HCT116 (cell line): ENCODE results near the gene F11. TPM values are rescaled to one million over a fixed set of nuclear protein-coding genes. Genes with fewer than 3 reads are reported as not detected.

ENCODE experiments used
- ATAC-seq: fragments of 200-7000 bp; cut with Tn5 transposase; 2 replicates; pipeline ENCODE4 v1.9.1; 2020; ENCODE audit warnings: mild to moderate bottlenecking, moderate library complexity
- BruUV-seq: library from RNA; stranded (reverse); fragments of 400-500 nt; replicated peaks from 2 replicates; lab custom pipeline; 2021; lab: Mats Ljungman, UMichigan
- CTCF ChIA-PET: fragments of 300-600 bp; sonication (Branson Sonifier 250); formaldehyde crosslinking; loops from one replicate; lab custom pipeline; 2021; ENCODE audit warnings: antibody characterized with exemption; lab: Charles Lee
- POLR2A ChIA-PET: fragments of 300-600, 350-600 bp; sonication (Branson Sonifier 250); formaldehyde crosslinking; loops from one replicate; lab custom pipeline; 2021; ENCODE audit warnings: antibody characterized with exemption; lab: Charles Lee
- RAD21 ChIA-PET, 2 experiments: fragments of 300-600 bp; sonication (Branson Sonifier 250); formaldehyde crosslinking; loops; one replicate each; lab custom pipeline; 2023; ENCODE audit warnings: low total read pairs in 2 of 2; ENCODE audit not compliant: uncharacterized antibody in 2 of 2, unreplicated experiment in 2 of 2, low non-redundant PET in 1 of 2; lab: Charles Lee
- DNase-seq: peaks from one replicate; pipeline ENCODE4 v3.0.0-alpha.2; 2010; ENCODE audit warnings: low read depth, low spot score
- H2AFZ ChIP-seq: fragments of 200-600 bp; shearing (Covaris generic), sonication (generic); 2 replicates; pipeline ENCODE4 v1.6.1; 2017; ENCODE audit warnings: low read depth, mixed run types, mixed read lengths, antibody characterized with exemption, low read length; ENCODE audit not compliant: poor library complexity, severe bottlenecking
- H3K27ac ChIP-seq: 2 replicates; pipeline ENCODE4 v1.5.1; 2012; ENCODE audit warnings: low read depth, low read length
- H3K27me3 ChIP-seq: fragments of 200-600 bp; sonication (generic); 2 replicates; pipeline ENCODE4 v1.6.1; 2016; ENCODE audit warnings: mixed run types, low read length, mixed read lengths; ENCODE audit not compliant: insufficient read depth
- H3K36me3 ChIP-seq, 2 experiments: fragments of 200-500 bp in 1 of 2; fragments of 200-600 bp in 1 of 2; sonication (Bioruptor generic) in 1 of 2; sonication (generic) in 1 of 2; 2 replicates each; pipeline versions ENCODE4 v1.5.1 to v1.6.1; 2014 to 2016; ENCODE audit warnings: low read length in 2 of 2, inconsistent platforms in 1 of 2, mixed read lengths in 1 of 2, mixed run types in 1 of 2; ENCODE audit not compliant: insufficient read depth in 2 of 2, control insufficient read depth in 1 of 2
- H3K4me1 ChIP-seq, 2 experiments: fragments of 200-600 bp in 1 of 2; sonication (generic) in 1 of 2; 2 replicates each; pipeline versions ENCODE4 v1.5.1 to v1.6.1; 2012 to 2017; ENCODE audit warnings: low read length in 2 of 2, inconsistent platforms in 1 of 2, mild to moderate bottlenecking in 1 of 2, mixed read lengths in 1 of 2, mixed run types in 1 of 2, moderate library complexity in 1 of 2; ENCODE audit not compliant: insufficient read depth in 2 of 2, control insufficient read depth in 1 of 2
- H3K4me2 ChIP-seq: fragments of 200-600 bp; sonication (generic); 2 replicates; pipeline ENCODE4 v1.6.1; 2017; ENCODE audit warnings: mixed run types, low read length, mixed read lengths
- H3K4me3 ChIP-seq, 2 experiments: fragments of 200-600 bp in 1 of 2; sonication (generic) in 1 of 2; replicated peaks in 1 of 2; 2 replicates each; pipeline ENCODE4 v1.5.1; 2011 to 2016; ENCODE audit warnings: low read length in 2 of 2, control low read depth in 1 of 2, low read depth in 1 of 2, mild to moderate bottlenecking in 1 of 2, mixed read lengths in 1 of 2, mixed run types in 1 of 2
- H3K79me2 ChIP-seq: fragments of 200-600 bp; sonication (generic); 2 replicates; pipeline ENCODE4 v1.6.1; 2017; ENCODE audit warnings: mild to moderate bottlenecking, mixed run types, low read length, moderate library complexity, mixed read lengths; ENCODE audit not compliant: insufficient read depth
- H3K9ac ChIP-seq: fragments of 200-600 bp; sonication (generic); 2 replicates; pipeline ENCODE4 v1.6.1; 2016; ENCODE audit warnings: low read length, mixed read lengths
- H3K9me2 ChIP-seq: fragments of 200-600 bp; sonication (generic), shearing (Covaris generic); 2 replicates; pipeline ENCODE4 v1.6.1; 2017; ENCODE audit warnings: mixed run types, mild to moderate bottlenecking, moderate library complexity; ENCODE audit not compliant: insufficient read depth
- H3K9me3 ChIP-seq, 2 experiments: fragments of 200-500 bp in 1 of 2; fragments of 200-600 bp in 1 of 2; sonication (Bioruptor generic) in 1 of 2; sonication (generic) in 1 of 2; 2 replicates each; pipeline ENCODE4 v1.6.1; 2014 to 2017; ENCODE audit warnings: low read length in 2 of 2, mixed read lengths in 2 of 2, inconsistent platforms in 1 of 2, low read depth in 1 of 2, mild to moderate bottlenecking in 1 of 2, mixed run types in 1 of 2, moderate library complexity in 1 of 2; ENCODE audit not compliant: control insufficient read depth in 1 of 2, insufficient read depth in 1 of 2
- H4K20me1 ChIP-seq: fragments of 200-600 bp; sonication (generic), shearing (Covaris generic); 2 replicates; pipeline ENCODE4 v1.6.1; 2017; ENCODE audit warnings: mixed run types, mild to moderate bottlenecking, moderate library complexity; ENCODE audit not compliant: insufficient read depth
- CBX3 ChIP-seq: IDR thresholded peaks from 2 replicates; pipeline ENCODE4 v1.6.1; 2012; ENCODE audit warnings: low read depth
- EZH2 ChIP-seq: fragments of 200-600 bp; sonication (generic); IDR thresholded peaks from 2 replicates; pipeline ENCODE4 v1.6.1; 2017; ENCODE audit warnings: antibody characterized with exemption, mixed run types
- EZH2phosphoT487 ChIP-seq: fragments of 200-600 bp; IDR thresholded peaks from 2 replicates; pipeline ENCODE4 v1.6.1; 2018; ENCODE audit warnings: antibody characterized with exemption, borderline replicate concordance
- JUND ChIP-seq: IDR thresholded peaks from 2 replicates; pipeline ENCODE4 v1.6.1; 2012
- POLR2A ChIP-seq: IDR thresholded peaks from 2 replicates; pipeline ENCODE4 v1.7.0; 2011; ENCODE audit warnings: borderline replicate concordance; ENCODE audit not compliant: insufficient read depth, insufficient read length; ENCODE audit errors: extremely low read depth
- POLR2AphosphoS5 ChIP-seq: IDR thresholded peaks from 2 replicates; pipeline ENCODE4 v1.6.1; 2011; ENCODE audit warnings: mild to moderate bottlenecking, low read depth, low read length, moderate library complexity
- TCF7L2 ChIP-seq: IDR thresholded peaks from 2 replicates; pipeline ENCODE4 v1.7.0; 2011; ENCODE audit warnings: borderline replicate concordance, inconsistent platforms; ENCODE audit not compliant: insufficient read depth, insufficient read length; ENCODE audit errors: extremely low read depth
- YY1 ChIP-seq: IDR thresholded peaks from 2 replicates; pipeline ENCODE4 v1.6.1; 2011; ENCODE audit warnings: low read length, low read depth, moderate library complexity, mild to moderate bottlenecking; ENCODE audit not compliant: insufficient replicate concordance; ENCODE audit errors: extremely low read depth
- intact Hi-C: fragments of 100-400 bp; cut with micrococcal nuclease; formaldehyde crosslinking; loops from 2 replicates; pipeline ENCODE4 v1.10.0; 2022
- total RNA-seq: library from RNA; stranded (reverse); gene quantifications from one replicate; pipeline ENCODE4 v1.2.1, GENCODE V29; 2021; ENCODE audit not compliant: unreplicated experiment

The F11 gene
- total RNA-seq, 1 experiment from 2014 or later: not detected

GRCh38 chr4:186335793-186336192 is 69.8 kb downstream of the F11 start:
- Histone ChIP-seq H3K4me2 (no peak overlapping the region), H3K4me3 (no peak overlapping the region), H3K27me3 (no peaks in the 10 kb centered on the region), H4K20me1 (no peaks in the 10 kb centered on the region; the same call in 1 of the 2 replicates), H3K27ac (no peak overlapping the region), H3K9ac (no peak overlapping the region), H3K4me1 (no peaks in the 10 kb centered on the region), H3K9me3 (peaks cover 4 to 9% of the 10 kb centered on the region in 2 experiments; a peak in 2 of 4 replicates), H3K9me2 (no peaks in the 10 kb centered on the region), H3K79me2 (no peaks in the 10 kb centered on the region), H3K36me3 (no peaks in the 10 kb centered on the region), H2AFZ (no peak overlapping the region)
- no TSS peak for BruUV-seq
- intact Hi-C loops: no loop called here
- TF ChIP-seq EZH2phosphoT487 (no peak), CBX3 (no peak), POLR2AphosphoS5 (no peak), POLR2A (no peak), EZH2 (no peak), TCF7L2 (no peak), JUND (no peak), YY1 (no peak)
- ChIA-PET RAD21 (no interaction called here), CTCF (no interaction called here), POLR2A (no interaction called here)
- DNase-seq (no peak), ATAC-seq (no peak)

Other genes starting within 250 kb of the F11 start
- gene TLR3, start 197.0 kb upstream of the F11 start, total RNA-seq: 1.3 TPM
- 8.9 TPM for gene FAM149A, start 161.5 kb upstream of the F11 start, total RNA-seq
- 8.6 TPM for gene CYP4V2, start 74.6 kb upstream of the F11 start, total RNA-seq
- gene KLKB1, start 38.7 kb upstream of the F11 start, total RNA-seq: 0.10 TPM